SK-N-SH (cell line): ENCODE measurements around the gene KLF16. TPM values are rescaled to one million over a fixed set of nuclear protein-coding genes. Genes with fewer than 3 reads are reported as not detected.

Experiments used
- CTCF ChIA-PET: fragments of 300-600, 350-600 bp; formaldehyde crosslinking; extraction: SDS; loops from one replicate; lab custom pipeline; 2021; lab: Yijun Ruan, JAX
- POLR2A ChIA-PET: fragments of 350-600 bp; sonication (Branson Sonifier 250); formaldehyde crosslinking; extraction: SDS; loops from one replicate; lab custom pipeline; 2020; ENCODE audit warnings: antibody characterized with exemption, inconsistent platforms; lab: Yijun Ruan, JAX
- DNase-seq: peaks from one replicate; pipeline ENCODE4 v3.0.0; 2012
- H2AFZ ChIP-seq: fragments of 200-600 bp; sonication (generic); 2 replicates; pipeline ENCODE4 v1.8.1; 2016; ENCODE audit warnings: antibody characterized with exemption, mild to moderate bottlenecking, low read depth
- H3F3A ChIP-seq: fragments of 200-600 bp; sonication (generic); replicated peaks from 2 replicates; pipeline ENCODE3; 2016; ENCODE audit warnings: antibody characterized with exemption, mild to moderate bottlenecking; ENCODE audit not compliant: insufficient read depth
- H3K27ac ChIP-seq, 2 experiments: fragments of 200-500 bp in 1 of 2; fragments of 200-600 bp in 1 of 2; sonication (Bioruptor generic) in 1 of 2; sonication (generic), shearing (Covaris generic) in 1 of 2; 2 replicates each; pipeline versions ENCODE4 v1.5.1 to v1.6.1; 2014 to 2016; ENCODE audit warnings: low read depth in 2 of 2, inconsistent platforms in 1 of 2, low read length in 1 of 2, mild to moderate bottlenecking in 1 of 2, mixed read lengths in 1 of 2
- H3K27me3 ChIP-seq: fragments of 200-600 bp; sonication (generic), shearing (Covaris generic); 2 replicates; pipeline ENCODE4 v1.6.1; 2016; ENCODE audit warnings: mixed run types; ENCODE audit not compliant: insufficient read depth
- H3K36me3 ChIP-seq, 2 experiments: fragments of 200-500 bp in 1 of 2; fragments of 200-600 bp in 1 of 2; sonication (Bioruptor generic) in 1 of 2; sonication (generic) in 1 of 2; replicated peaks in 1 of 2; 2 replicates each; pipeline versions ENCODE3 to v1.5.1; 2014 to 2016; ENCODE audit warnings: low read length in 1 of 2, mild to moderate bottlenecking in 1 of 2; ENCODE audit not compliant: insufficient read depth in 2 of 2, control insufficient read depth in 1 of 2
- H3K4me1 ChIP-seq, 2 experiments: fragments of 200-500 bp in 1 of 2; fragments of 200-600 bp in 1 of 2; sonication (Bioruptor generic) in 1 of 2; sonication (generic), shearing (Covaris generic) in 1 of 2; 2 replicates each; pipeline versions ENCODE4 v1.5.1 to v1.6.1; 2014 to 2016; ENCODE audit warnings: low read depth in 1 of 2, low read length in 1 of 2, mixed run types in 1 of 2; ENCODE audit not compliant: insufficient read depth in 2 of 2, control insufficient read depth in 1 of 2
- H3K4me2 ChIP-seq: fragments of 200-600 bp; sonication (generic), shearing (Covaris generic); 2 replicates; pipeline ENCODE4 v1.6.1; 2017; ENCODE audit warnings: mixed run types
- H3K4me3 ChIP-seq, 2 experiments: fragments of 200-500 bp in 1 of 2; fragments of 200-600 bp in 1 of 2; sonication (Bioruptor generic) in 1 of 2; sonication (generic), shearing (Covaris generic) in 1 of 2; 2 replicates each; pipeline versions ENCODE4 v1.5.1 to v1.8.1; 2014 to 2016; ENCODE audit warnings: low read depth in 2 of 2, inconsistent platforms in 1 of 2, low read length in 1 of 2, mild to moderate bottlenecking in 1 of 2, mixed read lengths in 1 of 2, moderate library complexity in 1 of 2
- H3K79me2 ChIP-seq: fragments of 200-600 bp; sonication (generic); 2 replicates; pipeline ENCODE4 v1.8.1; 2017; ENCODE audit warnings: mild to moderate bottlenecking; ENCODE audit not compliant: insufficient read depth
- H3K9ac ChIP-seq: fragments of 200-600 bp; sonication (generic); 2 replicates; pipeline ENCODE4 v1.6.1; 2017; ENCODE audit warnings: mixed run types
- H3K9me2 ChIP-seq: fragments of 200-600 bp; sonication (generic); 2 replicates; pipeline ENCODE4 v1.6.1; 2017; ENCODE audit warnings: mixed run types
- H3K9me3 ChIP-seq: fragments of 200-600 bp; sonication (generic); 2 replicates; pipeline ENCODE4 v1.6.1; 2017; ENCODE audit warnings: mixed run types, mild to moderate bottlenecking, moderate library complexity
- H4K20me1 ChIP-seq: fragments of 200-600 bp; sonication (generic); 2 replicates; pipeline ENCODE4 v1.6.1; 2017; ENCODE audit warnings: mild to moderate bottlenecking, mixed run types; ENCODE audit not compliant: insufficient read depth
- ELF1 ChIP-seq: IDR thresholded peaks from 2 replicates; pipeline ENCODE4 v1.4.0; 2012
- FOSL2 ChIP-seq: IDR thresholded peaks from 2 replicates; pipeline ENCODE4 v1.4.0; 2012; ENCODE audit warnings: low read depth, mild to moderate bottlenecking, moderate library complexity, borderline replicate concordance
- FOXJ3 ChIP-seq: sonication (generic); formaldehyde crosslinking; IDR thresholded peaks from 2 replicates; pipeline ENCODE4 v1.5.1; 2020; ENCODE audit warnings: mild to moderate bottlenecking, missing genetic modification reagents
- JUND ChIP-seq: IDR thresholded peaks from 2 replicates; pipeline ENCODE4 v1.4.0; 2012
- MEF2A ChIP-seq: IDR thresholded peaks from 2 replicates; pipeline ENCODE4 v1.4.0; 2012; ENCODE audit warnings: low read depth, borderline replicate concordance
- MXI1 ChIP-seq: IDR thresholded peaks from 2 replicates; pipeline ENCODE4 v1.6.1; 2012; ENCODE audit warnings: mild to moderate bottlenecking, low read depth, low read length, improper control_type of control experiment
- NFIC ChIP-seq: IDR thresholded peaks from 2 replicates; pipeline ENCODE4 v1.4.0; 2012; ENCODE audit warnings: borderline replicate concordance
- RCOR1 ChIP-seq: fragments of 150-350 bp; IDR thresholded peaks from 2 replicates; pipeline ENCODE4 v1.6.1; 2017; ENCODE audit warnings: antibody characterized with exemption, low read length
- RXRA ChIP-seq: IDR thresholded peaks from 2 replicates; pipeline ENCODE4 v1.4.0; 2012; ENCODE audit warnings: low read depth, mild to moderate bottlenecking, borderline replicate concordance
- SMC3 ChIP-seq: IDR thresholded peaks from 2 replicates; pipeline ENCODE4 v1.6.1; 2012; ENCODE audit warnings: low read depth, low read length, improper control_type of control experiment
- TCF12 ChIP-seq: IDR thresholded peaks from 2 replicates; pipeline ENCODE4 v1.4.0; 2012
- WGBS: methylation state at CpG from one replicate; pipeline ENCODE4 v1.1.6; 2017; ENCODE audit warnings: low lambda C conversion rate; 5-methylcytosine and 5-hydroxymethylcytosine counted together
- polyA plus RNA-seq, 3 experiments: library from polyadenylated mRNA; depleted of rRNA; stranded (reverse); fragments of >200 nt; gene quantifications; 2 replicates each; pipeline ENCODE4 v1.2.3, GENCODE V29; 2012
- TF ChIP-seq, protein P1 (sequence below): IDR thresholded peaks from 2 replicates; pipeline ENCODE4; 2012
- TF ChIP-seq, protein P2 (sequence below): fragments of 150-350 bp; IDR thresholded peaks from 2 replicates; pipeline ENCODE4 v1.6.1; 2016; ENCODE audit warnings: mild to moderate bottlenecking, low read depth, low read length

The KLF16 gene
- polyA plus RNA-seq, 1 of the 3 experiments (the other 2 are of a cell fraction), result 16.1 TPM

DNA sequence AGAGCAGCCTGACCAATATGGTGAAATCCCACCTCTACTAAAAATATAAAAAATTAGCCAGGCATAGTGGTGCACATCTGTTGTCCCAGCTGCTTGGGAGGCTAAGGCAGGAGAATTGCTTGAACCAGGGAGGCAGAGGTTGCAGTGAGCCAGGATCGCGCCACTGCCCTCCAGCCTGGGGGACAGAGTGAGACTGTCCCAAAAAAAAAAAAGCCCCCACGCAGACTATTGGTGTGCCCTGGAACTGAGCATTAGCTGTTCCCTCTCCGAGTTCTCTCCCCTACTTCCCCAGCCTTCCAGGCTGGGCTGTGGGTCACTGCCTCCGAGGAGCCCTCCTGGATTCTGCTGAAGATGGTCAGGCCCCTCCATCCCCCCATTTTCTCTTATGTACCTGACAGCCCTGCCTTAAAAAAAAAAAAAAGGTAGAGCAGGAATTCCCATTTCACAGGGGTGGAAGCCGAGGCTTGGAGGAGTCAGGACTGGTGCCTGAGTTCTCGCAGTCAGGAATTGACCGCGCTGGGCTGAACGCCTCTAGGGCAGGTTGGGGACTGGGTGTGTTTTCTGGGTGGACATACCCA is 43.7 kb upstream of the KLF16 start:
- TF ChIP-seq SMC3 (no peak), FOXJ3 (CRISPR knock-in tag) (no peak), TCF12 (no peak), MXI1 (no peak), RCOR1 (no peak), RXRA (no peak), ELF1 (no peak), MEF2A (no peak), JUND (no peak), NFIC (no peak)
- TF ChIP-seq, protein P1, sequence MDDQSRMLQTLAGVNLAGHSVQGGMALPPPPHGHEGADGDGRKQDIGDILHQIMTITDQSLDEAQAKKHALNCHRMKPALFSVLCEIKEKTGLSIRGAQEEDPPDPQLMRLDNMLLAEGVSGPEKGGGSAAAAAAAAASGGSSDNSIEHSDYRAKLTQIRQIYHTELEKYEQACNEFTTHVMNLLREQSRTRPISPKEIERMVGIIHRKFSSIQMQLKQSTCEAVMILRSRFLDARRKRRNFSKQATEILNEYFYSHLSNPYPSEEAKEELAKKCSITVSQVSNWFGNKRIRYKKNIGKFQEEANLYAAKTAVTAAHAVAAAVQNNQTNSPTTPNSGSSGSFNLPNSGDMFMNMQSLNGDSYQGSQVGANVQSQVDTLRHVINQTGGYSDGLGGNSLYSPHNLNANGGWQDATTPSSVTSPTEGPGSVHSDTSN, result no peak
- TF ChIP-seq, protein P2, sequence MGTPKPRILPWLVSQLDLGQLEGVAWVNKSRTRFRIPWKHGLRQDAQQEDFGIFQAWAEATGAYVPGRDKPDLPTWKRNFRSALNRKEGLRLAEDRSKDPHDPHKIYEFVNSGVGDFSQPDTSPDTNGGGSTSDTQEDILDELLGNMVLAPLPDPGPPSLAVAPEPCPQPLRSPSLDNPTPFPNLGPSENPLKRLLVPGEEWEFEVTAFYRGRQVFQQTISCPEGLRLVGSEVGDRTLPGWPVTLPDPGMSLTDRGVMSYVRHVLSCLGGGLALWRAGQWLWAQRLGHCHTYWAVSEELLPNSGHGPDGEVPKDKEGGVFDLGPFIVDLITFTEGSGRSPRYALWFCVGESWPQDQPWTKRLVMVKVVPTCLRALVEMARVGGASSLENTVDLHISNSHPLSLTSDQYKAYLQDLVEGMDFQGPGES, result no peak
- WGBS, result 91% methylated on average over 10 of the region's 10 CpGs
- ChIA-PET CTCF (interaction anchor here (2.9 kb wide), 1 partner anchor 21 kb away, joined by 11 read pairs; no protein-coding TSS in a partner anchor), POLR2A (no interaction called here)
- Histone ChIP-seq H3K36me3 (peaks cover 0 to 3% of the 10 kb centered on the region in 2 experiments), H3K9me3 (no peaks in the 10 kb centered on the region), H3K4me3 (no peak overlapping the region), H4K20me1 (peaks cover 36% of the 10 kb centered on the region), H3K4me2 (no peak overlapping the region), H3K27me3 (no peaks in the 10 kb centered on the region), H3K9me2 (no peaks in the 10 kb centered on the region), H3K27ac (no peak overlapping the region), H3K9ac (no peak overlapping the region), H2AFZ (no peak overlapping the region), H3F3A (peaks cover 17% of the 10 kb centered on the region), H3K4me1 (peaks cover 0 to 18% of the 10 kb centered on the region in 2 experiments; a peak in 1 of 4 replicates), H3K79me2 (peaks cover 66% of the 10 kb centered on the region)
- no peak for DNase-seq

DNA sequence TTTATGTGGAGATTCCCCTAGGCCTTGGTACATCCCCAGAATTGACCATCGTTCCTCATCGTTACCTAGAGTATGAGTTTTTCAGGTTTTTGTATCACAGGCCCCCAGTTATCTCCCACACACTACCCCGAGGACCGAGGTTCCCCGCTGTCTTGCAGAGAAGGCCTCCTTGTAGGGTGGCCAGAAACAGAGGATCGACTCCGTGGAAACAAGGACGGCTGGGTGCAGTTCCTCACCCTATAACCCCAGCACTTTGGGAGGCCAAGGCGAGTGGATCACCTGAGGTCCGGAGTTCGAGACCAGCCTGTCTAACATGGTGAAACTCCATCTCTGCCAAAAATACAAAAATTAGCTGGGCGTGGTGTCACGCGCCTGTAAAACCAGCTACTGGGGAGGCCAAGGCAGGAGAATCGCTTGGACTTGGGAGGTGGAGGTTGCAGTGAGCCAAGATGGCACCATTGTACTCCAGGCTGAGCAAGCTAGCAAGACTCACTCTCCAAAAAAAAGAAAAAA is 42.5 kb upstream of the KLF16 start:
- Histone ChIP-seq H2AFZ (peak overlapping the region; percentile 77), H3F3A (peaks cover 17% of the 10 kb centered on the region), H3K4me3 (peak overlapping the region; percentile 63 to 67), H3K9me3 (no peaks in the 10 kb centered on the region), H3K27ac (peak overlapping the region; percentile 81 to 82), H3K9me2 (no peaks in the 10 kb centered on the region), H3K27me3 (no peaks in the 10 kb centered on the region), H3K4me1 (peaks cover 0 to 18% of the 10 kb centered on the region in 2 experiments; a peak in 1 of 4 replicates), H3K79me2 (peaks cover 54% of the 10 kb centered on the region), H3K36me3 (peaks cover 0 to 2% of the 10 kb centered on the region in 2 experiments), H4K20me1 (peaks cover 30% of the 10 kb centered on the region), H3K9ac (peak overlapping the region; percentile 76), H3K4me2 (peak overlapping the region; percentile 84)
- CTCF ChIA-PET, result interaction anchor here (0.7 to 2.9 kb wide), 3 partner anchors 8 to 24 kb away, joined by 3 to 11 read pairs (median 11); no protein-coding TSS in a partner anchor
- POLR2A ChIA-PET, result interaction anchor here (0.9 to 1.0 kb wide), 2 partner anchors 34 to 41 kb away, joined by 4 read pairs; no protein-coding TSS in a partner anchor
- DNase-seq, result no peak
- TF ChIP-seq RXRA, result no peak
- TF ChIP-seq, protein P1, result no peak
- no peak for TF ChIP-seq FOSL2
- TF ChIP-seq MXI1, result no peak
- TF ChIP-seq, protein P2, result no peak
- no peak for TF ChIP-seq SMC3
- 59% methylated on average over 15 of the region's 15 CpGs for WGBS
